Activated T-cell treated with anti-CD3 and anti-CD28 coated beads for 48 hours (primary cell): Measurements from ENCODE around the gene MXRA7.

Experiments
- DNase-seq: peaks from one replicate; pipeline ENCODE4 v3.0.0-alpha.2; 2020; ENCODE audit warnings: low read depth

MXRA7 gene

DNA sequence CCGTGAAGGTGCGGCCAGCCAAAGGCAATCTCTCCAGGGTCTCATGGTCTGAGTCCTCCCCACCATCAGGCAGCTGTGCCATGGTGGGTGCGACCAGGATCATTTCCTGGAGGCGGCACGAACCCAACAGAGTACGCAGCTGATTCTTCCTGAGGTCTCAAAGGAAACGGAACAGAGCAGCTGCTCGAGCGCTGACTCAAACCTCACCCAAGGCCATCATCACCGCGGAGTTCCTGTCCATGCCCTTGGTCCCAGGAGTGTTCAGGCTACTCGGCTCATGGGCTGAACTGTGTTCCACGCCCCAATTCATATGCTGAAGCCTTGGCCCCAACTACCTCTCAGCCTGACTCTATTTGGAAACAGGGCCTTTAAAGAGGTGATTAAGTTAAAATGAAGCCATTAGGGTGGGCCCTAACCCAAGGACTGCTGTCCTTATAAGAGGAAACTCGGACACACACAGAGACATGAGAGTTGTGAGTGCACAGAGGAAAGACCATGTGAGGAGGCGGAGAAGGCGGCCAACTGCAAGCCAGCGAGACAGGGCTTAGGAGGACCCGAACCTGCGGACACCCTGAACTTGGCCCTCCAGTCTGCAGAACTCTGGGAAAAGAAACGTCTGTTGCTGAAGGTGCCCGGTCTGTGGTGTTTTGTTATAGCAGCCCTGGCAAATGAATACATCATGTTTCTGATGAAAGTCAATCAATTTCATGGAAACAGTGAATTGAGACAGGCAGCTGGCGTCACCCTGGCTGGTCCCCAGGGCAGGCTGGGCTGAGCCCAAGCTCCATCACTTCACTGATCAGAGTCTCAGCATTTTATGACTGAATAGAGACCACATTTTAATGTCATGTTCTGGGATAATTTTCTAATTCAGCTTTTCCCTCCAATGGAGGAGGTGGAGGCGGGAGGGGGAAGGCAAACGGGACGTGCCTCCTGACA, 13.7 kb downstream of the MXRA7 start:
- no peak for DNase-seq

DNA sequence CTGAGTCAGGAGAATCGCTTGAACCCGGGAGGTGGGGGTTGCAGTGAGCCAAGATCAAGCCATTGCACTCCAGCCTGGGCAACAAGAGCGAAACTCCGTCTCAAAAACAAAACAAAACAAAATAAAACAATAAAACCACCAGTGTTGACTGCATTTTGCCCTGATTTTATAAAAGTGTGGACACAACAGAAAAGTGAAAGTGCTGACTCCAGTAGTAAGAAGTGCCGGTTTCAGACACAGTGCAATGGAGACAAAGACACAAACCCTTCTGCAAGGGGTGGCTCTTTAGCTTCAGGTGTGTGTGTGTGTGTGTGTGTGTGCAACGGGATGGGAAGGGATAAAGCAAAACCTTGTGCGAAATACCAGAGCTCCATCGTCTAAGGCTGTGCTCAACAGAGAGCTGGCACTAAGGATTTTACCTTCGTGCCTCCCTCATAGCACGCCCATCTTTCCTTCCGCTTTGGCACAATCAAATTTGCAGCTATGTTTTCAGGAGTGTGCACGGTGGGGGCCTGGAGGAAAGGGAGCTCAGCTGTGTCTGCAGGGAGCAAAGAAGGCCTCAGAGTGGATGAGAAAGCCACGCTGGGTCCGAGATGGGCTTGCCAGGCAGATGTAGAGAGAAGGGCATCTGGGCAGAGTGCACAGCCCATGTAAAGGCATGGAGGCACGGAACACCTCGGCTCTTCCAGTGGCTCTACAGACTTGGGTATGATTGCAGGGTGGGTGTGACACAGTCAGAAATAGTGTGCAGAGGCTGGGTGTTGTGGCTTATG, 15.5 kb downstream of the MXRA7 start:
- DNase-seq: no peak

DNA sequence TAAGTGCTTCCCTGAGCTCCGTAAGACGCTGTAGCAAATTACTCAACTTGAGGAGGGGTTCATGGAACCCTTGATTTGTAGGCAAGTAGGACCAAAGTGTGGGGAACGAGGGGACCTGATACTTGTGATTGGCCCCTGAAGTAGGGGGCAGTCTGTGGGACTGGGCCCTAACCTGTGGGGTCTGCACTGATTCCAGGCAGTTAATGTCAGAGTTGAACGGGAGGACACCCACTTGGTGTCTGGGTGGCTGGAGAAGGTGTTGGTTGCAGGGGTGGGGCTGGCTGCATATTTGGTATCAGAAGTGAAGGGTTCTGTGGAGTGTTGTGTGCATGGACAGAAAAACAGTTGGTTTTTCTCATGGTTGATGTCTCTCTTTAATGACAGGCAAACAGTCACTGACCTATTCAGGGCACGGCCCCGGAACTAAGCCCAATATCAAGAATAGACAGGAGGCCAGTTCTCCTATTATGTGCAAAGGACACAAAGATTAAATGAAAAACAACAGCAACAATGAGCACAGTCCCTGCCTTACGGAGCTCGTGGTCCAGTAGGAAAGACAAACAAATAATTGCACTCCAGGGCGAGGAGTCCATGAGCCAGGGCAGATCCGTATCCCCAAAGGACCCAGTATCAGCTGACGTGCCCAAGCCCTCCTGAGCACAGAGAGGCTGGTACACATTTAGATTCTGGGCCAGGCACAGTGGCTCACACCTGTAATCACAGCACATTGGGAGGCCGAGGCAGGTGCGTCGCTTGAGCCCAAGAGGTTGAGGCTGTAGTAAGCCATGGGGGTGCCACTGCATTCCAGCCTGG, 19.2 kb downstream of the MXRA7 start:
- DNase-seq: no peak

DNA sequence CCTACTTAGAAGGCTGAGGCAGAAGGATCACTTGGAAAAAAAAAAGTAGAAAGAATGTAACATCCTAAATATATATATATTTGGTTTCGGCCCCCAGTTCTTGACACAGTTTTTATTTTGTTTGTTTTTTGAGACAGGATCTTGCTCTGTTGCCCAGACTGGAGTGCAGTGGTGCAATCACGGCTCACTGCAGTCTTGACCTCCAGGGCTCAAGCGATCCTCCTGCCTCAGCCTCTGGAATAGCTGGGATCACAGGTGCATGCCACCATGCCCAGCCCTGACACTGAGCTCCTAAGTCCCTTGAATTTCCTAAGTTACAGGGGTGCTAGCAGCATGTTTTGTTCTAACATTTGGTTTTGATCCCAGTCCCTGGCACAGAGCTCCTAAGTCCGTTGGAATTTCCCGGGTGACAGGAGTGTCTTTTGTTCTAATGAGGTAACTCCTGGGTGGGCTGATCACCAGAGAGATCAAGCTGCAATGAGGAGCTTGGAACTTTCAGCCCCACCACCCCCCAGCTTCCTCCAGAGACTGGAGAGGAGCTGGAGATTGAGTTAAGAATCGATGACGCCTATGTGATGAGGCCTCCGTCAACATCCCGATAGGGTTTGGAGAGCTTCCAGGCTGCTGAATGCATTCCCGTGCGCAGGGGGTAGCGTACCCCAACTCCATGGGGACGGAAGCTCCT, 20.0 kb downstream of the MXRA7 start:
- no peak for DNase-seq

DNA sequence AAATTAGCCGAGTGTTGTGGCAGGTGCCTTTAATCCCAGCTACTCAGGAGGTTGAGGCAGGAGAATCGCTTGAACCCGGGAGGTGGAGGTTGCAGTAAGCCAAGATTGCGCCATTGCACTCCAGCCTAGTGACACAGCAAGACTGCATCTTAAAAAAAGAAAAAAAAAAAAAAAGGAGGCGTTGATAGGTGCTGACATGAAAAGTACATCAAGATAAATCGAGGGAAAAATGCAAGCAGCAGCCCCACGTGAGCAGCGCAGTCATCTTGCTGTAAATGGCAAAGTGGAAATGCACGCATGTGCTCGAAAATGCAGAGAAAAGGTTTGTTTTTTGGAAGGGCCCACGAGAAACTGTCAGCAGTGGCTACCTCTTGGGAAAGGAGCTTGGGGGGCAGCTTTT, 20.9 kb downstream of the MXRA7 start:
- DNase-seq: no peak

DNA sequence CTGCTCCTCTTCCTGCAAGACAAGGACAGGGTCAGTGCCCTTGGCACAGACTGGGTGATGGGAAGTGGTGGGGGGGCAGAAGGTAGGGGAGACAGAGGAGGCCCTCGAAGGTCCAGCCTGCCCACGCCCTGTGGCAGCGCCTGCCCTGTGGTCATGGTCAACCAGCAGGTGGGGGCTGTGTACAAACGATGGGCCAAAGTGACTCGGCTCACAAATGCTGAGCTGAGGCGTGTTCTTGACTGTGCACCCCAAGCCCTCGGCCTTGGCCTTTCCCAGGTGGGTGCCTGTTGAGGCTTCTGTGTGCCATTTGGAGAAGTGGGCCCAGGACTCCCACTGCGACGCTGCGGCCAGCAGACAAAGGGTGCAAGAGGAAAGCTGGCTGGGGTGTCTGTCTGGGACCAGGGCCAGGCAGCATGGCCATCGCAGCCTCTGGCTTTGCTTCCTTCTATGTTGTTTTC, 22.6 kb downstream of the MXRA7 start:
- DNase-seq: no peak

DNA sequence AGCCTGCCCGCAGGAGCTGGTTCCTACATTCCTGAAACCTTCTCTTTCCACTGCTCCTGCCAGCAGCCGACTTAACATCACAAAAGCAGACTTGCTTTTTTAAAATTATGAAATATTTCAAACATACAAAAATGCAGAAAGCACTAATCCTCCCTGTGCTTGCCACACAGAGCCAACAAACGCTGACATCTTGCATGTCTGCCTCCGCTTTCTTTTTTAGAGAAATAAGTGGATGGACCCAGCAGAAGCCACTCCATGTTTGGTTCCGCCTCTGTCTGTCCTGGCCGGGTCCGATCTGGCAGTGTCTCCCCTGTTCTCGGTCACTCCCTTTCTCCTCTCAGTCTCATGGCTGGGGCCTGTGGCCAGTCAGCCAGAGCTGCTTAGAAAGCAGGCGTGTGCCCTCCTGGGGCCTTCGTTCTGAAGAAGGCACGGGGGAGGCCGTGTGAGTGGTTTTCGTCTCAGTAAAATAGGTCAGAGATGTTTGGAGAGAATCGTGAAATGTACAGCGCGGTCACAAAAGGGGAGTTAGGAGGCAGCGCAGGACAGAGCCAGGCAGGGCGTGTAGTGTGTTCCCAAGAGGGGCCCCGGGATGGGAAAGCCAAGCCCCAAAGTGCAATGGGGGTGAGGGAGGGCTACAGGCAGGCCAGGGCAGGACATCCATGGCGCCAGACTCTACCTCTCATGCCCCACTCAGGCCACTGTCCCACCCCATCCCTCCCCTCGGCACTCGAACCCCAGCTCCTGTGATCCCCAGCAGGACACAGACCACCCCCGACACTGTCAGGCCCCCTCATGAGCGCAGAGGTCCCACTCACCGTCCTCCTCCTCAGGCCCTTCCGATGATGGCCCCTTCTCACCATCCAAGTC, 23.2 kb downstream of the MXRA7 start:
- DNase-seq: no peak

DNA sequence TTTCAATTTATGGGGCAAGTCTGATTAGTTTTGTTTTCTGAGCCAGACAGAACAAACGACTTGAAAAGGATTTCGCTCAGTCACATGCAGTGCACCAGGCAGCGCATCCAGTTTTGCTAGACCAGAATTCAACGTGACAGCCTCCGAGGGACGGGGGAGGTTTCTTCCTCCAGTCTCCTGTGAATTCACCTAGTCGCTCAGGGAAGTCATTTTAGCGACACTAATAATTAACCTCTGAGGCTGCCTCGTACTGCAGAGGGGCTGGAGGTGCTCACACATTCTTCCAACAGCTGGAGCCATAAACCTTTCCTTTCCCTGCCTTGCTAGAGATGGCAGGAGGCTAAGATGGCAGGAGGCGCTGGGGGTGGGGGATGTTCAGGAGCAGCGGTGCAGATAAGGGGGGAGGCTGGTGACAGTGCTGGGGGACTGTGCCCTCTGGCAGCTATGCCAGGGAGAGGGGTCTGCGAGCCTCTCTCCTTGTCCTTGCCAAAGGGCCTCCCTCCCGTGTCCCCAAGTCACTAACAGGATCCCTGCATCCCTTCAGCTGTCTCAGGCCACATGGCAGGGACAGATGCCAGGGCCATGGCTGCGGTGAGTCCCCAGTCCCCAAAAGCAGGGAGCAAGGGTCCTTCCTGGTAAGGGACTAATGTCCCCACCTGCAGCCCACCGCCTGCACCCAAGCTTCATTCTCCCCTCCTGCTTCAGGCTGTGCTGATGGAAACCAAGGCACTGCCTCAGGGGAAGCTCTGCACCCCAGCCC, 24.0 kb downstream of the MXRA7 start:
- DNase-seq: no peak

DNA sequence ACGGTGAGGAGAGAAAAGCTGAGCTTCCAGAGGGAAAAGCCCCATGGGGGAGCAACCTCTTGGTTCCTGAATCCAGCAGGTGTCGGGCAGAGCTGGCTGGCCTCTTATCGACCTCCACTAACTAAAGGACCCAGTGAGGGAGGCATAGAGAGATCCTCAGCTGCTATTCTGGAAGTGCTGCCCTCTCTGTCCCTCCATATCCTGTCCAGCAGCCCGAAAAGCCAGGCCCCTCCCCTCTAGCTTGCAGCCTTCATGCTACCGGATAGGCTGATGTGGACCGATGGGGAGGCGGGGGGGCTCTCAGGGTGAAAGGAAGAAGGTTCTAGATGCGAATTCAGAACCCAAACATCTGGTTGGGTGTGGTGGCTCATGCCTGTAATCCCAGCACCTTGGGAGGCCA, 24.9 kb downstream of the MXRA7 start:
- no peak for DNase-seq

DNA sequence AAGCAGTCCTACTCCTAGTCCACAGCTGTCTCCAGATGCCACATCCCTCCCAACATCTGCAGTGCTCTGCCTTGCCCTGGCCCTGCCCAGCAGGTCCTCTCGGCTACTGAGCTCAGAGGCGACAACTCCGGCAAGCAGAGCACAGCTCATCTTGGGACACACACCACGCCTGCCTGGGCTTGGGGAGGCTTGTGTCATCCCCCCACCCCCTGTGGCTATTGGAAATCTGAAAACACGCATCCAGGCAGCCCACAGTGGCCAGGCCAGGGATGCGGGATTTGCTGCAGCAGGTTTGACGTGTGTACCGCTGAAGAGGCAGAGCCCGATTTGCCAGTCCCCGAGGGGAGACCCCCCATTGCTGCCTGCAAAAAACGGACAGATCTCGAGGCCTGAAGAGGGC, 25.4 kb downstream of the MXRA7 start:
- DNase-seq: no peak

DNA sequence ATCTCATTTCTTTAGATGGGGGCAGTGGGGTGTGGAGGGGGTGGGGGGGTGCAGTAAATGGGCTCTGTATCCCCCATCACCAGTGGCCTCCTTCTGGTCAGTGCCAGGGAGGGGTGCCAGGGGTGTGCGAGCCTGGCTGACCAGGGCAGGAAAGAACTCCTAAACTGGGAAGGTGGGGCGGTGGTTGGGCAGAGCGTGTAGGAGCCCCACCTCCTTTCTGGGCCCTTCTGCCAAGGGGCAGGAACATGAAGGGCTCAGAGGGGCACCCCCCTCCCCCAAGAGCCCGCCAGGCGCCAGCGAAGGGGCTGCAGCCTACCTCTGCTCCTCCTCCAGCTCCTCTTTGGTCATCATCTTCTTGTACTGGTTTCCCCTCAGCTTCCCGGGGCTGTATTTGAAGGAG, 26.0 kb downstream of the MXRA7 start:
- no peak for DNase-seq

DNA sequence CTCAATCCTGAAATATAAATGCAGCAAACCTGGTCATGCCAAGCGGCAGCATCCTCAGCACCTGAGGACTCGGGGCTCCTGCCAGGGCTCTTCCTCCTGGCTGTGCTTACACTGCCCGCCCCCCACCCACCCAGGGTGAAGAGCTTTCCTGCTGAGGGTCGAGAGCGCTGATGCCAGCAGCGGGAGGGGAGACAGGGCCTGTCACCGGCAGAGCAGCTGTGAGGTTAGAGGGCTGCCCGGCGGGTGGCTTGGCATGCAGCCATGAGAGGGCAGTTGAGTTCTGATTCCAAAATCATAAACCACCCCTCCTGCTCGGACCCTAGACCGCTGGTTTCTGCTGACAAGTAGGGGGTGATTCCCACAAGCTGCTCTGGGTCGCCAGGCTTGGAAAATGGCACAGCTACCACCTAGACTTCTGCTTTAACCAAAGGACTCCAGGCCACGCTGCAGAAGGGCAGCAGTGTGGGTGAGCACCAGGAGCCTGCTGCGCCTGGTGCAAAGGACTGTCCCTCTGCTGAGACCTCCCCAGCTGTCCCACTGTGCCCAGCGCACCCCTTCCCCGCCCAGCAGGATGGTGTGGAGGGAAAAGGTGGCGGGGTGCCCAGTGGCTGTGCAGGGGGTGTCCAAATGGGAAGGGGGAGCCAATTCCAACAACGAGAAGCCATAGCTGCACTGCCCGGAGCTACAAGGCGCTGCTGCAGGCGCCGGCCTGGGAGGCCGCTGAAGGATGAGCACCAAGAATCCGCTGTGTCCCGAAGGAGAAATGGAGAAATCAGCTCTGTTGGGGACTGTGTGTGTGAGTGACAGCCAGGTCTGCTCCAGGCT, 26.6 kb downstream of the MXRA7 start:
- no peak for DNase-seq

DNA sequence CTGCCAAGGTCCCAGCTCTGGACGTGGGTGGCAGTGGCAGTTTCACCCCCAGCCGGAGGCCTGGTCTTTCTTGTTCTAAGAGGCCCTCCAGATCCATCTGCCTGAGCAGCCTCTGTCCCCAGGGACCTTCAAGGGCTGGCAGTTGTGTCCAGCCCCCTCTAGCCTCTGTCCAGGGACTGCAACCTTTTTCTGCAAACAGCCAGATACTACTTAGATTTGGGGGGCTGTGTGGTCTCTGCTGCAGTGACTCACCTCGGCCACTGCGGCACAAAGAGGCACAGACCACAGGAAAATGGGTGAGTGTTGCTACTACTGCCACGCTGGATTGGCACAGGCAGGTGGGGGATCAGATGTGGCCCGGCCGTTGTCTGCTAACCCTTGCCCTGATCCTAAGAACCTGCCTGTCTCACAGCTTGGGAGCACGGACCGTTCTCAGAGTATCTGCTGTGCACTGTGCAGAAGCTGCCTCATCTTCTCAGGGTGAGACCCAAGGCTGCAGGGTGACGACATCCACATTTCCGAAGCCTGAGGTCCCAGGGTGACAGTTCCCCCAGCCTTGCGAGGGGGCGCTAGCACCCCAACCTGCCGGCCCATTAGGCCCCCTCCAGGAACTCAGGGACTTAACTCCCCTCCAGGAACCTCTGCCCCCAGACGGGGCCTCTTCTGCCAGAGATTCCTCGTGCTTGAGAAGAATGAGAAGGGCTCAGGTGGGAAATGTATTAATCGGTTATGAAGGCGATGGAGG, 27.6 kb downstream of the MXRA7 start:
- no peak for DNase-seq

DNA sequence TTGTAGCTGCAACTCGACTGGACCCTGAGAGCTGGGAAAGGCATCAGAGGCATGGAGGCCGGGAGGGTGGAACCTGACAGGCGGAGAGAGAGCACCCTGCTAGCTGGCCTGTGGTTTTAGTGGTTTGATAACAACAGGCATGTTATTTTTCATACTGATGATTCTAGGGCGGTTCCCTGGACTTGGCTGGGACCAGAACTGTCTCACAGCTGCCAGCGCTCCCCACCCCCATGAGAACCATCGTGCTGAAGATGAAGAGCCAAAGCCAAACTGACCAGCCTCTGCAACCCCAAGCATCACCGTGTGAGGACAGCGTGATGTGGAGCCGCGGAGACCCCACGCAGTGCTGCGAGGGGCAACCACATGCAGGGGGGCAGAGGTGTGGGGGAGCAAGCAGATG, 28.5 kb downstream of the MXRA7 start:
- DNase-seq: no peak

DNA sequence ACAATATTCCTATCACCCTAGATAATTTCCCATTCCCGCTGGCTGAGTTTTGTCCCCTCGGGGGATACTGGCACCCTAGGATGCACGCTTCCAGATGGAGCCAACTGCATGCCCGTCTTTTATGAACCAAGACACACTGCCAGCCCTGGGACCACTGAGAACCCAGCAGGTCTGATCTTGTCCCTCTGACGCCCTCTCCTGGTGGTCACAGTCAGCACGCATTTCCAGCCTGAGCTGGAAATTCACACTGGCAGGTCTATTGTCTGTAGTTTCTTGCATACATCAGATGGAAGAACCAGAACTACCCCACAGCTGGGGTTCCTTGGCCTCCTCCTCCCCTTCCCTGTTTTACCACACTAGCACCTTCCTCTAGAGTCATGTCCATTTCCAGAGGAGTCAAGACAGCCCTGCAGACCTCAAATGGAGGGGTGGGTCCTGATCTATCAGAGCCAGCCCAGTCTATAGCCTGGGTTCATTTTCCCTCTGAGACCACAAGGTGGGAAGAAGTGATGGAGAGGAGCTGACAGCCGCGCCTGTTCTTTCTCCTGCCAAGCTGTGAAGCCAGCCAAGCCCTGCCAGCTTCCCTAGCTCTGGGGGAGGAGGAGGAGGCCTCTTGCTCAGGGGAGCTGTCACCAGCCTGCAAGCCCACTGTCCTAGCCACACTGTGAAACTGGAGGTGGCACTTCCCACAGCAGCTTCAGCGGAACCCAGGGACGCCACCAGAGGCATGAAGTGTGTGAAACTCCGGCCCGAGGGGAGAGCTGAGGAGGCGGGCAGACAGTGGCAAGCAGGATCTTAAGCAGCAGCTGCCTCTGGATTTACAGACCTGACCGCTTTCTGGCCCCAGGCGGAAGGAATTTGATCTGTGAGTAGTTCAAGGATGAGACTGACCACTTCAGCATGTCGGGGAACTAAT, 29.3 kb downstream of the MXRA7 start:
- DNase-seq: peak; percentile 50

DNA sequence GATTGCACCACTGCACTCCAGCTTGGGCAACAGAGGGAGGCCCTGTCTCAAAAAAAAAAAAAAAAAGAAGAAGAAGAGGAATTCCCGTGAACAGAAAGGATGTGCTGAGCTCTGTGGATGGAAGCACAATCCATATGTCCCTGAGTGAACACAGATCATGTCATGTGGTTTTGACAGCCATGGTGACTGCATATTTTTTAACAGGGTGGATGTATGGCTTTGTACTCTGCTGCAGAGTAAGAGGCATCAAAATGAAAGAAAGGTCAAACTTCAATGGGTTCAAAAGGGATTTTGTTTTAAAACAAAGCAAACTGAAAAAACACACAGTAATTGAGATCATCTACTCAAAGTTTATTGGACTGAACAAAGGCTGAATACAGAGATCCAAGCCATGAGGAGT, 31.5 kb downstream of the MXRA7 start:
- DNase-seq: no peak

DNA sequence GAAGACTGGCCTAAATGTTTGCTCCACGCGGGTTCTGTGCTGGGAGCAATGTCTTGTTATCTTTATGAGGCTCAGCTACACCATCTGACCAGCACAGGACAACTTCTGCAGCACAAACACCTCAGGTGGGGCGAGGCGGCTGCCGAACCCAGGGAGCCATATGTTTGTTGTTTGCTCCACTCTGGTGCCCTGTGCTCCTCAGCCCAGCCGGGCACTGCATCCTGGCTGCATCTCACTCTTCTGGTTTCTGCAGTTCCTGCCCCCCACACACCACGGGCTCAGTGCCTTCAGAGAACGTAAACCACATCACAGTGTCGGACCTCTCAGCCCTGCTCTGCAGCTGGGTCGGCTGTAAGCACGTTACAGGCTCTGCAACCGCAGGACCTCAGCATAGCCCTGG, 32.4 kb downstream of the MXRA7 start:
- no peak for DNase-seq
